22Rv1 (cell line): ENCODE measurements around the gene AAK1.

Experiments used
- CTCF ChIP-seq: fragments of 450-650 bp; IDR thresholded peaks from 2 replicates; pipeline ENCODE4 v1.5.1; 2017; ENCODE audit warnings: mild to moderate bottlenecking
- ZFX ChIP-seq: fragments of 450-650 bp; IDR thresholded peaks from 2 replicates; pipeline ENCODE4 v1.6.1; 2017; ENCODE audit warnings: antibody characterized with exemption, borderline replicate concordance

- TF ChIP-seq CTCF (no peak), ZFX (no peak)
These were observed 182.1 kb downstream of the AAK1 start for GRCh38 chr2:69461404-69461803.
